OCI-LY7 (cell line): ENCODE data around the gene HSBP1L1. TPM values are rescaled to one million over a fixed set of nuclear protein-coding genes. Genes with fewer than 3 reads are reported as not detected.
"Not testable (repeated sequence)": the region's sequence is repeated elsewhere in the genome, so short reads cannot be mapped to it uniquely, and the experiment has no call there.

Source experiments
- BruUV-seq: library from RNA; stranded (reverse); fragments of 400-500 nt; replicated peaks from 2 replicates; lab custom pipeline; 2021; lab: Mats Ljungman, UMichigan
- CTCF ChIA-PET: fragments of 300-600 bp; sonication (Branson Sonifier 250); formaldehyde crosslinking; loops from one replicate; lab custom pipeline; 2022; ENCODE audit warnings: antibody characterized with exemption; ENCODE audit not compliant: unreplicated experiment; lab: Charles Lee
- POLR2A ChIA-PET: fragments of 300-600 bp; sonication (Branson Sonifier 250); formaldehyde crosslinking; loops from one replicate; lab custom pipeline; 2022; ENCODE audit warnings: antibody characterized with exemption; lab: Charles Lee
- DNase-seq: peaks from one replicate; pipeline ENCODE4 v3.0.0-alpha.2; 2015; ENCODE audit warnings: low spot score
- H2AFZ ChIP-seq: fragments of 200-600 bp; sonication (generic), shearing (Covaris generic); 2 replicates; pipeline ENCODE4 v1.6.1; 2014; ENCODE audit warnings: mild to moderate bottlenecking, antibody characterized with exemption, low read length, moderate library complexity
- H3K27ac ChIP-seq: fragments of 200-600 bp; sonication (generic); 2 replicates; pipeline ENCODE4 v1.5.1; 2014; ENCODE audit warnings: mixed run types, low read depth, mild to moderate bottlenecking, moderate library complexity, low read length, inconsistent platforms; ENCODE audit not compliant: poor library complexity, severe bottlenecking
- H3K36me3 ChIP-seq: fragments of 200-600 bp; sonication (generic); 2 replicates; pipeline ENCODE4 v1.6.1; 2014; ENCODE audit warnings: mild to moderate bottlenecking, antibody characterized with exemption, low read length, moderate library complexity, mixed read lengths; ENCODE audit not compliant: insufficient read depth
- H3K4me1 ChIP-seq: fragments of 200-600 bp; sonication (generic); 2 replicates; pipeline ENCODE4 v1.5.1; 2014; ENCODE audit warnings: mild to moderate bottlenecking, low read length; ENCODE audit not compliant: insufficient read depth, poor library complexity, severe bottlenecking
- H3K4me2 ChIP-seq: fragments of 200-600 bp; sonication (generic); 2 replicates; pipeline ENCODE4 v1.6.1; 2014; ENCODE audit warnings: mild to moderate bottlenecking, low read length
- H3K4me3 ChIP-seq: fragments of 200-600 bp; sonication (generic); 2 replicates; pipeline ENCODE4 v1.5.1; 2014; ENCODE audit warnings: mild to moderate bottlenecking, low read depth, low read length; ENCODE audit not compliant: poor library complexity, severe bottlenecking
- H3K79me2 ChIP-seq: fragments of 200-600 bp; sonication (generic); 2 replicates; pipeline ENCODE4 v1.6.1; 2016; ENCODE audit warnings: low read depth, mild to moderate bottlenecking, low read length, moderate library complexity, mixed read lengths; ENCODE audit not compliant: insufficient read depth
- H3K9me2 ChIP-seq: fragments of 200-600 bp; sonication (generic); 2 replicates; pipeline ENCODE4 v1.6.1; 2016; ENCODE audit warnings: mild to moderate bottlenecking, low read length, mixed read lengths; ENCODE audit not compliant: insufficient read depth
- H3K9me3 ChIP-seq: fragments of 200-600 bp; sonication (generic); 2 replicates; pipeline ENCODE4 v1.6.1; 2014; ENCODE audit warnings: mild to moderate bottlenecking, mixed run types, low read length, mixed read lengths
- H4K20me1 ChIP-seq: fragments of 200-600 bp; sonication (generic); 2 replicates; pipeline ENCODE4 v1.6.1; 2014; ENCODE audit warnings: mild to moderate bottlenecking, antibody characterized with exemption, low read length, moderate library complexity, mixed read lengths; ENCODE audit not compliant: insufficient read depth
- CTCF ChIP-seq: fragments of 200-600 bp; sonication (generic); conservative IDR thresholded peaks from 2 replicates; pipeline ENCODE4 v1.5.1; 2014; ENCODE audit warnings: mild to moderate bottlenecking, antibody characterized with exemption, low read length, moderate library complexity, mixed read lengths
- EZH2phosphoT487 ChIP-seq: fragments of 200-600 bp; sonication (generic); IDR thresholded peaks from 2 replicates; pipeline ENCODE4 v1.6.1; 2018; ENCODE audit warnings: low read depth, borderline replicate concordance, mild to moderate bottlenecking, mixed run types, antibody characterized with exemption, low read length, moderate library complexity, mixed read lengths
- intact Hi-C: fragments of 100-400 bp; cut with micrococcal nuclease; formaldehyde crosslinking; loops from one replicate; pipeline ENCODE4 v1.10.0; 2022; ENCODE audit not compliant: unreplicated experiment
- total RNA-seq, 2 experiments: library from RNA; depleted of rRNA in 1 of 2; stranded (reverse); fragments of >200 nt in 1 of 2; shearing (Covaris generic) in 1 of 2; gene quantifications; 2 replicates each; pipeline ENCODE4 v1.2.3, GENCODE V29; 2014 to 2022

Gene HSBP1L1
- total RNA-seq, 2 experiments from 2014 or later, result not detected

- DNase-seq, result peak; percentile 86
- TF ChIP-seq CTCF, result no peak
- no peak for TF ChIP-seq EZH2phosphoT487
- Histone ChIP-seq H2AFZ (peak within 1 kb of the TSS; percentile 76; the same call in 1 of the 2 replicates), H3K4me2 (peak within 1 kb of the TSS; percentile 87), H3K79me2 (peaks cover 46% of the 10 kb centered on the region), H3K9me2 (no peaks in the 10 kb centered on the region), H3K4me3 (peak within 1 kb of the TSS; percentile 98), H3K36me3 (peaks cover 35% of the 10 kb centered on the region), H3K4me1 (peaks cover 12% of the 10 kb centered on the region), H4K20me1 (peaks cover 23% of the 10 kb centered on the region), H3K27ac (peak within 1 kb of the TSS; percentile 78), H3K9me3 (no peaks in the 10 kb centered on the region)
- intact Hi-C loops, result loop anchor here (1.0 to 2.0 kb wide), 2 partner anchors 45 to 310 kb away; partner anchors contain the start of gene CTDP1
- CTCF ChIA-PET, result no interaction called here
- TSS peak; percentile 90 for BruUV-seq
- POLR2A ChIA-PET, result no interaction called here
Observed at GRCh38 chr18:79988451-79989194, 24.2 kb downstream of the HSBP1L1 start, which contains the start of gene TXNL4A. TSS of gene TXNL4A (minus strand) at chr18:79988563. CDS start at chr18:79988392, 171 bp downstream.

- Histone ChIP-seq H3K4me2 (peak overlapping the region; percentile 87), H4K20me1 (peaks cover 23% of the 10 kb centered on the region), H2AFZ (no peak overlapping the region), H3K36me3 (peaks cover 30% of the 10 kb centered on the region), H3K79me2 (peaks cover 41% of the 10 kb centered on the region), H3K4me1 (peaks cover 12% of the 10 kb centered on the region), H3K27ac (peak overlapping the region; percentile 78), H3K9me2 (no peaks in the 10 kb centered on the region), H3K4me3 (peak overlapping the region; percentile 98), H3K9me3 (no peaks in the 10 kb centered on the region)
- ChIA-PET POLR2A (no interaction called here), CTCF (no interaction called here)
- BruUV-seq, result no TSS peak
- intact Hi-C loops, result loop anchor here (2.0 kb wide), 1 partner anchor 310 kb away; the partner anchor contains the start of gene CTDP1
- no peak for TF ChIP-seq EZH2phosphoT487
- no peak for TF ChIP-seq CTCF
- no peak for DNase-seq
Observed at GRCh38 chr18:79989195-79989497, 24.7 kb downstream of the HSBP1L1 start.

DNA sequence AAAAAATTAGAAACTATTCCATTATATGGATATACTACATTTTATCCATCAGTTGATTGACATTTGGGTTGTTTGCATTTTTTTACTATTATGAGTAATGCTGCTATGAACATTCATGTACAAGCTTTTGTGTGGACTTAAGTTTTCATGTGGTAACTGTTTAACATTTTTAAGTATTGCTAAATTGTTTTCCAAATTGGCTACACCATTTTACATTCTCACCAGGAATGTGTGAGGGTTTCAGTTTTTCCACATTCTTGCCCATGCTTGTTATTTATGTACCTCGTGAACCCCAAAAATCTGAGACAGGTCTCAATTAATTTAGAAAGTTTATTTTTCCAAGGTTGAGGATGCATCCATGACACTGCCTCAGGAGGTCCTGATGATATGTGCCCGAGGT, 27.1 kb downstream of the HSBP1L1 start:
- ChIA-PET POLR2A (interaction anchor here (0.7 kb wide), 1 partner anchor 224 kb away, joined by 3 read pairs; no protein-coding TSS in a partner anchor), CTCF (no interaction called here)
- no peak for DNase-seq
- intact Hi-C loops, result no loop called here
- no peaks in the 10 kb centered on the region for H3K9me2 ChIP-seq
- no peak overlapping the region for H3K27ac ChIP-seq
- H4K20me1 ChIP-seq, result peaks cover 13% of the 10 kb centered on the region
- no TSS peak for BruUV-seq
- peaks cover 7% of the 10 kb centered on the region for H3K4me1 ChIP-seq
- no peak overlapping the region for H3K4me2 ChIP-seq
- H3K36me3 ChIP-seq, result peaks cover 7% of the 10 kb centered on the region; the same call in 1 of the 2 replicates
- H2AFZ ChIP-seq, result no peak overlapping the region
- TF ChIP-seq EZH2phosphoT487 (no peak), CTCF (no peak)
- H3K4me3 ChIP-seq, result no peak overlapping the region
- no peaks in the 10 kb centered on the region for H3K9me3 ChIP-seq
- H3K79me2 ChIP-seq, result peaks cover 17% of the 10 kb centered on the region

DNA sequence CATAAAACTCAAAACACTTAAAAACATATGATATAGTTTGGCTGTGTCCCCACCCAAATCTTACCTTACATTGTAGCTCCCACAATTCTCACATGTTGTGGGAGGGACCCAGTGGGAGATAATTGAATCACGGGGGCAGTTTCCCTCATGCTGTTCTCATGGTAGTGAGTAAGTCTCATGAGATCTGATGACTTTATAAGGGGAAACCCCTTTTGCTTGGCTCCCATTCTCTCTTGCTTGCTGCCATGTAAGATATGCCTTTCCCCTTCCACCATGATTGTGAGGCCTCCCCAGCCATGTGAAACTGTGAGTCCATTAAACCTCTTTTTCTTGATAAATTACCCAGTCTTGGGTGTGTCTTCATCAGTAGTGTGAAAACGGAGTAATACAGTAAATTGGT, 35.3 kb downstream of the HSBP1L1 start:
- H4K20me1 ChIP-seq, H3K9me2 ChIP-seq, H2AFZ ChIP-seq, H3K4me1 ChIP-seq, H3K4me2 ChIP-seq, BruUV-seq, H3K36me3 ChIP-seq, H3K4me3 ChIP-seq, intact Hi-C loops, CTCF ChIA-PET, POLR2A ChIA-PET, H3K27ac ChIP-seq, H3K79me2 ChIP-seq, DNase-seq, H3K9me3 ChIP-seq: not testable (repeated sequence)
